Hematopoietic multipotent progenitor cell treated with erythropoietin and hydrocortisone succinate and interleukin-3 and kit ligand, for 4 days (in vitro differentiated cells): ENCODE results near the gene CRK.
A peak's percentile ranks its signal among the peaks of the same experiment; 100 is the strongest.

Experiments
- DNase-seq: peaks from one replicate; pipeline ENCODE4 v3.0.0-alpha.2; 2015

CRK gene

GRCh38 chr17:1485423-1486376 lies 29.7 kb upstream of the CRK start:
- peak; percentile 42 for DNase-seq

GRCh38 chr17:1484676-1485422 lies 28.8 kb upstream of the CRK start:
- peak; percentile 74 for DNase-seq

DNA sequence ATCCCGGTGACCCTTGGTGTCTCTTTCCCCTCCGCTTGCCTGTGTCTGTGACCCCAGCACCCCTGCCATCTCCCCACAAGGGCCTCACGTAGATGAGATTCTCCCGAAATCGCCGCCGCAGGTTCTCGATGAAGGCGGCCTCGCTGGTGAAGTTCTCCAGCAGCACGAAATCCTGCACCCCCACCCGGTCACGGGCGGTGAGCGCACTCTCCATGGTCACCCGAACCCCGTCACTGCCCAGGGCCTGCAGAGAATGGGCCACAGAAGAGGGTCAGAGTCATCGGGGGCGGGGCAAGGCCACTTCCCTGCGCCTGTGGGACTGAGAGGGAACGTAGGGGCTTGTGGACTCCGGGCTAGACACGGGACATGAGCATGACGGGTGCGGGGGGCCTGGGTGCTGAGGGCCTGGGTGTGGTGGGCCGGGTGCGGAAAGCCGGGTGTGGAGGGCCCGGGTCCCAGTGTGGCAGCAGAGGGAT lies 28.1 kb upstream of the CRK start:
- no peak for DNase-seq

GRCh38 chr17:1482680-1483079 lies 26.6 kb upstream of the CRK start:
- no peak for DNase-seq

DNA sequence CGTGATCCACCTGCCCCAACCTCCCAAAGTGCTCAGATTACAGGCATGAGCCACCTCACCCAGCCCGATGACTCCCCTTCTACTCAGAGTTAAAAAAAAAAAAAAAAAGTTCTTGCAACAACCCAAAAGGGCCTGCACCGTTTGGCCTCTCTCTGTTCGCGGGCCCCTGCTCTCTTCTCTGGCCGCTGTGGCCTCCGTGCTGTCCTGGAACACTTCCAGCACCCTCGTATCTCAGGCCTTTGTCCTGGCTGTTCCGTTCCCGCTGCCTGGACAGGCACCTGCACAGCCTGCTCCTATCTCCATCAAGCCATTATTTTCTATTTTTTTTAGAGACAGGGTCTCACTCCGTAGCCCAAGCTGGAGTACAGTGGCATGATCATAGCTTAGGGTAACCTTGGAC lies 25.7 kb upstream of the CRK start:
- no peak for DNase-seq

DNA sequence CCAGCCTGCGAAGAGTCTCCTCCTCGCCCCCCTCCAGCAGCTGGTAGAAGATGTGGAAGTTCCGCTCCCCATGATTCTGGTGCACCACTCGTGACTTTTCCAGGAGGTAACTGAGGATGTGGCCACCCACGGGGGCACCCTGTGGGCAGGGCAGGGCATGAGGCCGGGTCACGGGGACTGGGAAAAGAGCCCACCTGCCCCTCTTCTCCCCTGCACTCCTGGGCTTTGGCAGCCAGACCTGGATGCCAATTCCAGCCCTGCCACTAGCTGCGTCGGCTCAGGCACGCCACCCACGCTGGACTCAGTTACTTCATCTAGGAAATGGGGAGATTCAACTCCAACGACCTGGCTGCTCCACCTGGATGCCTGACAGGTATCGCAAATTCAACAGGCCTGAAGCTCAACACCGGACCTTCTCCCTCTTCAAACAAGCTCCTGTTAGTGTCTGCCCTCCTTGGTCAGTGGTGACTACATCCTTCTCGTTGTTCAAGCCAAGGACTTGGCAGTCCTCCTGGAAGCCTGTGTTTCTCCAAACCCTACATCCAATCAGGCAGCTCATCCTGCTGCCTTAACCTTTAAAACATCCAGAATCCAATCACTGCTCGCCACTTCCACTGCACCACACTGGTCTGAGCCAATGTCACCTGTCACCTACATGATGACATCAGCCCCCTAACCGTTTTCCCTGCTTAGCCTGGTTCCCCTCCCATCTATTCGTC lies 24.9 kb upstream of the CRK start:
- no peak for DNase-seq

DNA sequence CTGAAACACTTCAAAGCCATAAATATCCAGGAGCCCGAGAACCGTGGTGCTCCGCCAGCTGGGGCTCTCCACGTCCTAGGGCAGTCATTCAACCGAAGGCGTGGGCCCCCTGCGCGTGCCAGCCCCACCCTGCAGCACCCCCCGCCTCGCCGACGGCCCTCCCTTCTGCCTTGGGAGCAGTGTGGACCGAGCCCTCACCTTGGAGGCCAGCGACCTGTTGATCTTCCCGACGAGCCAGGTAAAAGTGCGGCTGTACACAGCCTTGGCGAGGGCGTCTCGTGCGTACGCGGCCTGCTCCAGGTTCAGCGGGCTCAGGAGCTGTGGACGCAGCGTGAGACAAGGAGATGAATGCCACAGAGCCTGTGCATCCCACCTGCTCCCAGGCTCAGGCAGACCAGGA lies 22.4 kb upstream of the CRK start:
- DNase-seq, result no peak

- DNase-seq, result no peak
Measured at GRCh38 chr17:1475321-1475854, 19.4 kb upstream of the CRK start.

- no peak for DNase-seq
Measured at GRCh38 chr17:1474402-1475189, 18.6 kb upstream of the CRK start.

- DNase-seq, result no peak
Measured at GRCh38 chr17:1473841-1474240, 17.8 kb upstream of the CRK start.

GRCh38 chr17:1473170-1473569 lies 17.1 kb upstream of the CRK start:
- DNase-seq, result peak; percentile 67

DNA sequence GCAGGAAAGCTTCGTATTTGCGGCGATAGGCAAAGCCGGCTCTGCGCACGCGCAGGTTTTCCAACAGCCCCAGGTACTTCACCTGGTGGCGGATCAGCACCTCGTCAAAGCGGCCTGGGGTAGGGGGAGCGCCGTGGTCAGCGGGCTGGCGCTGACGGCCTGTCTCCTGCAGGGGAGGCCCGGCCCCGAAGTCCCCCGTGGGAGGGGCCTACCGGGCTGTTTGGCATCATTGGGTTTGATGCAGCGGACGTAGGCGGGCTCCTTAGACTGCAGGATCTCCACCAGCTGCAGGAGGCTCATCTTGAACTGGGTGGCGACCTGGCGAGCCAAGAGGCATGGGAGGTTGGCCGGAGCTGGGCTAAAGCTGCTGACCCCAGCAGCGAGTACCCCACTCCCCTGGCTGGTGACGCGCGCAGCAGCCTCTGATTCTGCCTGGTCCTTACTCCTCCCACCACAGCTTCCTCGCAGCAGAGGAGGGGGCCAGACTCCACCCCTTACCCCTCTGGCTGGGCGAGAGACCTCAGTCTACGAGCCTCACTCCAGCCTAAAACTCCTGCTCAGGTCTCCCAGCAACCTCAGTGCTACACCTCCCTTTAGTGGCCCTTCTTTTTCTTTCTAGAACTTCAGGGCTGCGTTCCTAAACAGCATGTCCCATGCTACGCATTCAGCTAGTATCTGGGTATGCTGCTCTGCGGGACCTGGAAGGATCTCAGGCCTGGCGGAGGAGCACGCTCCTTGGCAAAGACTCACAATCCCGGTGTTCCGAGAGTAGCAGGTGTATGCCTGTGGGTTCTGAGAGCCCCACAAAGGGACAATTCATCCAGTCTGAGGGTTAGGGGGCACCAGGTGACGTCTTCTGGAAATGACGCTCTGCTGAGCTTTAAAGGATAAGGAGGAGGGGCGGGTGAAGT lies 16.1 kb upstream of the CRK start:
- DNase-seq, result no peak

DNA sequence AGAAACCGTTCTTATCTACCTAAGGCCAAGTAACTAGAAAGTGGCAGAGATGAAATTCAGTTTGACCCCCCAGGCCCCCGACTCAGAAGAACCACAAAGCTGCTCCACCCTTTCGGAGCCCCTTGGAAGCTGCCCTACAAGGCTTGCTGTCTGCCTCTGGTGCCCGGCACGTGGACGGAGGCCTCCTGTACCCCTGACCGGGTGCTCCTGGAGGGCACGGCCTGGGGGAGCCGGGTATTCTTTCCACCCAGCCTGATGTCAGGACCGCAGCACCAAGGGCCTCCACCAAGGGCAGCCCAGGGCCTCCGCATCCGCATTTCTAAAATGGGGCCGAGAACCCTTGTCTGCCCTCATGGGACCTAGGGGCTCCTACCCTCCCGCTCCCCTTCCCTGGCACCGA lies 15.5 kb upstream of the CRK start:
- no peak for DNase-seq

GRCh38 chr17:1470755-1471462 lies 14.9 kb upstream of the CRK start:
- DNase-seq, result no peak

DNA sequence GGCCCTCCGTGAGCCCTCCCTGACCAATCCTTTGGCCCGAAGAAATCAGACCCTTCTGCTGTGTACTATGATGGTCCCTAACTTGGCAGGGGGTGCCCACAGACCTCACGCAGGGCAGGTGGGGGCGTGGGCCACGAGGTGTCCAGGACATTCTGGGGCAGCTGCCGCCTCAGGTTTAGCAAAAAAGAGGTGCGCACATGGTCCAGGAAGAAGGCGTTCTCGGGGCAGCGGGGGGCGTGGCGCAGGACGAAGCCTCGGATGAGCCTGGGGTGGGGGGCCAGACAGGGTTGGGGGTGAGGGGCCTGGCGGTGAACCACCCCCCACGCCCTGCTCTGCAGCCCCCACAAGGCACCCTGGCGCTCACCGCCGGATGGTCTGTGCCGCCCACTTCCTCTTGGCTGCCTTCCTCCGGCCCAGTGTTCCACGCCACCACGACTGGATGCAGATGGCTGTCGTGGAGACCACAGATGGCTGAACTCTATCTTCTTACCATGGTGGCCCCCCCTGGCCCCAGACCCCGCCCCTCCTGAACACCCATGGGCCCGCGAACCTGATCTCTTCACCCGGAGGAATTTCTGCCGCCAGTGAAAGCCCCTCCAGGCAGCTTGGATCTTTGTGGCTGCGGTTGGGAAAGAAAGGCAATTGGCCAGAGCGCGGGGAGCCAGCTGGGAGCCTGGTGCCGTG lies 14.2 kb upstream of the CRK start:
- peak; percentile 49 for DNase-seq

DNA sequence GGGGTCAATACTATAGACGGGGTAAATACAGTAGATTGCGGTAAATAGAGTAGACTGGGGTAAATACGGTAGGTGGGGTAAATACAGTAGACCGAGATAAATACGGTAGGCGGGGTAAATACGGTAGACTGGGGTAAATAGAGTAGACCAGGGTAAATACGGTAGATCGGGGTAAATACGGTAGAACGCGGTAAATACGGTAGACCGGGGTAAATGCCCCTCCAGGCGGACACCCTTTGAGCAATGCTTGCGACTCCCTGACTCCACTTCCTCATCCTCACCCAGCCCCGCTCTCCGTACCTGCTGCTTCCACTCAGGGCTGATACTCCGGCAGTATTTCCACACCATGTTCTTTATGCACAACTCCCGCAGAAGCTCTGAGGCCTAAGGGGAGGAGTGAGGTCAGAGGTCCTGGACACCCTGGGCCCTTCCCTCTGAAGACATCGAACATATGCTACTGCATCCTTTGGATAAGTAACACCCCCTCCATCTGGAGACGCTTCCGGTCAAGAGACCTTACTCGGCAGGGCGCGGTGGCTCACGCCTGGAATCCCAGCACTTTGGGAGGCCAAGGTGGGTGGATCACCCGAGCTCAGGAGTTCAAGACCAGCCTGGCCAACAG lies 13.3 kb upstream of the CRK start:
- no peak for DNase-seq

- DNase-seq, result peak; percentile 25
Measured at GRCh38 chr17:1467898-1468492, 12.0 kb upstream of the CRK start.

GRCh38 chr17:1467258-1467657 lies 11.2 kb upstream of the CRK start:
- no peak for DNase-seq

DNA sequence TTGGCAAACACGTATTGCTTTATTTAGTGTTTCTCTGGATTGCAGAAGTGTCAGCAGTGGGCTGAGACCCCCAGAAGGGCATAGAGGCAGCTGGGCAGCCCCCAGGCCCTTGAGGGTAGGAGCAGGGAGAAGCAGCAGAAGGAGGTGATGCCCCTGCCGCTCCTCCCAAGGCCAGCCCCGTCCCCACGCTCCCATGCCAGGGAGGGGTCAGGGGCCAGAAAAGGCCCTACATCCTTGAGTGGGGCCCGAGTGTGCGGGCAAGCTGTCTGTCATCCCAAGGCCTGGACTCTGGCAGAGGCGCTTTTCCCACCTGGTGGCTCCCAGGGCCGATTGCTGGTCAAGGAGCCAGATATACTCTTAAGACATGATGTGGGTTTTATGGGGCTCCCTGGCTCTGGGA lies 8.2 kb upstream of the CRK start:
- no peak for DNase-seq
